Brain microvascular endothelial cell (primary cell): ENCODE measurements around the gene UGT1A6.
"Not testable (repeated sequence)": the region's sequence is repeated elsewhere in the genome, so short reads cannot be mapped to it uniquely, and the experiment has no call there.

ENCODE experiments used
- DNase-seq: peaks from one replicate; pipeline ENCODE4 v3.0.0-alpha.2; 2020
- H3K27ac ChIP-seq: fragments of 250-450 bp; sonication (Bioruptor Pico); 2 replicates; pipeline ENCODE4 v1.5.1; 2020; ENCODE audit warnings: mild to moderate bottlenecking, moderate library complexity
- H3K27me3 ChIP-seq: fragments of 250-450 bp; sonication (Bioruptor Pico); replicated peaks from 2 replicates; pipeline ENCODE4 v1.5.1; 2020; ENCODE audit warnings: mild to moderate bottlenecking
- H3K36me3 ChIP-seq: fragments of 250-450 bp; sonication (Bioruptor Pico); replicated peaks from 2 replicates; pipeline ENCODE4 v1.5.1; 2020; ENCODE audit warnings: mild to moderate bottlenecking
- H3K4me3 ChIP-seq: 2 replicates; pipeline ENCODE4 v1.5.1; 2011; ENCODE audit warnings: low read depth, mild to moderate bottlenecking, control low read depth, low read length, moderate library complexity
- in situ Hi-C: cut with HindIII; loops from 2 replicates; pipeline ENCODE4 v1.10.0; 2017; ENCODE audit warnings: low sequenced_read_pairs, low pct_ligation_motif_present
- TF ChIP-seq, protein P1 (sequence below): IDR thresholded peaks from 2 replicates; pipeline ENCODE4 v1.5.1; 2011; ENCODE audit warnings: low read depth, mild to moderate bottlenecking, moderate library complexity, low read length, control low read depth, inconsistent platforms; ENCODE audit errors: missing control alignments

Gene UGT1A6

DNA sequence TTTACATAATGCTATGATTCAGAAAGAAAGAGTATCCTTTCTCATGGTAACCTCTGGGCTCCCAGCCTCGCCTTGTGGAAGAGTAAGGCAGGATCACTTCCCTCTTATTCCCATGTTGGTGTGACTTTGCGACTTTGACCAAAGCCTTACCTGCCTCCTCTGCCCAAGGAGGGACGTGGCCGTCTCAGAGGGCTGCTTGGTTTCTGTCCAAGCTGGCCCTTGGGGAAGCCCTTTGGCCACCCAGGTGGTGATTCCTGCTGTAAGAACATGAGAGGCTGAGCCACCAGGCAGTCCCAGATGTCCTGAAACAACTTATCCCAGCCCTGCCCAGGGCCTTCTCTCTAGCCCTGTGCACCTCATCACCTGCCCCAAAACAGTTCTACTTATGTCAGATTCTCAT, 6.0 kb downstream of the UGT1A6 start:
- Histone ChIP-seq H3K27ac (no peak overlapping the region), H3K36me3 (no peaks in the 10 kb centered on the region), H3K4me3 (no peak overlapping the region), H3K27me3 (no peaks in the 10 kb centered on the region)
- TF ChIP-seq, protein P1, sequence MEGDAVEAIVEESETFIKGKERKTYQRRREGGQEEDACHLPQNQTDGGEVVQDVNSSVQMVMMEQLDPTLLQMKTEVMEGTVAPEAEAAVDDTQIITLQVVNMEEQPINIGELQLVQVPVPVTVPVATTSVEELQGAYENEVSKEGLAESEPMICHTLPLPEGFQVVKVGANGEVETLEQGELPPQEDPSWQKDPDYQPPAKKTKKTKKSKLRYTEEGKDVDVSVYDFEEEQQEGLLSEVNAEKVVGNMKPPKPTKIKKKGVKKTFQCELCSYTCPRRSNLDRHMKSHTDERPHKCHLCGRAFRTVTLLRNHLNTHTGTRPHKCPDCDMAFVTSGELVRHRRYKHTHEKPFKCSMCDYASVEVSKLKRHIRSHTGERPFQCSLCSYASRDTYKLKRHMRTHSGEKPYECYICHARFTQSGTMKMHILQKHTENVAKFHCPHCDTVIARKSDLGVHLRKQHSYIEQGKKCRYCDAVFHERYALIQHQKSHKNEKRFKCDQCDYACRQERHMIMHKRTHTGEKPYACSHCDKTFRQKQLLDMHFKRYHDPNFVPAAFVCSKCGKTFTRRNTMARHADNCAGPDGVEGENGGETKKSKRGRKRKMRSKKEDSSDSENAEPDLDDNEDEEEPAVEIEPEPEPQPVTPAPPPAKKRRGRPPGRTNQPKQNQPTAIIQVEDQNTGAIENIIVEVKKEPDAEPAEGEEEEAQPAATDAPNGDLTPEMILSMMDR: no peak
- no peak for DNase-seq
- in situ Hi-C loops: no loop called here

- in situ Hi-C loops: no loop called here
- no peaks in the 10 kb centered on the region for H3K36me3 ChIP-seq
- TF ChIP-seq, protein P1: no peak
- peak overlapping the region; percentile 53 for H3K27ac ChIP-seq
- no peaks in the 10 kb centered on the region for H3K27me3 ChIP-seq
- no peak overlapping the region for H3K4me3 ChIP-seq
- DNase-seq: no peak
Observed at GRCh38 chr2:233699424-233700027, 6.8 kb downstream of the UGT1A6 start.

GRCh38 chr2:233700028-233700635, 7.4 kb downstream of the UGT1A6 start:
- H3K4me3 ChIP-seq: no peak overlapping the region
- H3K36me3 ChIP-seq: no peaks in the 10 kb centered on the region
- H3K27ac ChIP-seq: peak overlapping the region; percentile 53
- TF ChIP-seq, protein P1: no peak
- H3K27me3 ChIP-seq: no peaks in the 10 kb centered on the region
- peak; percentile 33 for DNase-seq
- in situ Hi-C loops: no loop called here

DNA sequence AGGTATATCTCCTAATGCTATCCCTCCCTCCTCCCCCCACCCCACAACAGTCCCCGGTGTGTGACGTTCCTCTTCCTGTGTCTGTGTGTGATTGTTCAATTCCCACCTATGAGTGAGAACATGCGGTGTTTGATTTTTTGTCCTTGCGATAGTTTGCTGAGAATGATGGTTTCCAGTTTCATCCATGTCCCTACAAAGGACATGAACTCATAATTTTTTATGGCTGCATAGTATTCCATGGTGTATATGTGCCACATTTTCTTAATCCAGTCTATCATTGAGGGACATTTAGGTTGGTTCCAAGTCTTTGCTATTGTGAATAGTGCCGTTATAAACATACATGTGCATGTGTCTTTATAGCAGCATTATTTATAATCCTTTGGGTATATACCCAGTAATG, 8.2 kb downstream of the UGT1A6 start:
- DNase-seq, H3K36me3 ChIP-seq, in situ Hi-C loops, H3K4me3 ChIP-seq, H3K27ac ChIP-seq, H3K27me3 ChIP-seq: not testable (repeated sequence)

- H3K27me3 ChIP-seq: no peaks in the 10 kb centered on the region
- no peaks in the 10 kb centered on the region for H3K36me3 ChIP-seq
- no peak for DNase-seq
- no peak overlapping the region for H3K4me3 ChIP-seq
- in situ Hi-C loops: no loop called here
- H3K27ac ChIP-seq: no peak overlapping the region
- TF ChIP-seq, protein P1: no peak
Observed at GRCh38 chr2:233702238-233702637, 9.5 kb downstream of the UGT1A6 start.

DNA sequence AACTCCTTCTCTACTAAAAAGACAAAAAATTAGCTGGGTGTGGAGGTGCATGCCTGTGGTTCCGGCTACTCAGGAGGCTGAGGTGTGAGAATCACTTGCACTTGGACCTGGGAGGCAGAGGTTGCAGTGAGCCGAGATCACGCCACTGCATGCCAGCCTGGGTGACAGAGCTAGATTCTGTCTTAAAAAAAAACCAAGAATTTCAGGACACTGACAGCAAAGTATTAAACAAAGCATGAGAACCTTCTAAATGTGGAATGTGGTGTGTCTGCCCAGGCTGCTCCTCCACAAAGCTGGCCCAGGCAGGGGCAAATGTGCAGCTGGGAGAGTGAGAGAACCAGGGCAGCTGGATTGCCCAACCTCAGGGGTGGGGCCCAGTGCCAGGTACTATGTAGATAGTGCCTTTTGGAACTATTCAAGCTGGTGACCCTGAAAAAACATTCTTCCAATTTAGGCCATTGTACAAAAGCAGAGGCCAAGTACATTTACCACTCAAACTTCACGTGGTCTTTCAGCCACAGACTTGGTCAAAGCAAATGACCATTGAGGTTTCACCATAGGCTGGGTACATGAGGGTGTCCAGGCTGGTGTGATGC, 13.3 kb downstream of the UGT1A6 start:
- no peak overlapping the region for H3K27ac ChIP-seq
- in situ Hi-C loops: no loop called here
- no peak for DNase-seq

More for the DNA sequence above, 13.3 kb downstream of the UGT1A6 start:
- Histone ChIP-seq H3K27me3 (no peaks in the 10 kb centered on the region), H3K4me3 (no peak overlapping the region), H3K36me3 (no peaks in the 10 kb centered on the region)
- TF ChIP-seq, protein P1: no peak
